Anterior cingulate cortex (tissue), 58 donors: ENCODE results near the gene KLHDC8A.
"Not testable (repeated sequence)": the region's sequence is repeated elsewhere in the genome, so short reads cannot be mapped to it uniquely, and the experiment has no call there.

Source experiments
- DNase-seq, 58 donors: peaks; one replicate each; lab custom pipeline; 2025; lab: John Stamatoyannopoulos, UW

Gene KLHDC8A

DNA sequence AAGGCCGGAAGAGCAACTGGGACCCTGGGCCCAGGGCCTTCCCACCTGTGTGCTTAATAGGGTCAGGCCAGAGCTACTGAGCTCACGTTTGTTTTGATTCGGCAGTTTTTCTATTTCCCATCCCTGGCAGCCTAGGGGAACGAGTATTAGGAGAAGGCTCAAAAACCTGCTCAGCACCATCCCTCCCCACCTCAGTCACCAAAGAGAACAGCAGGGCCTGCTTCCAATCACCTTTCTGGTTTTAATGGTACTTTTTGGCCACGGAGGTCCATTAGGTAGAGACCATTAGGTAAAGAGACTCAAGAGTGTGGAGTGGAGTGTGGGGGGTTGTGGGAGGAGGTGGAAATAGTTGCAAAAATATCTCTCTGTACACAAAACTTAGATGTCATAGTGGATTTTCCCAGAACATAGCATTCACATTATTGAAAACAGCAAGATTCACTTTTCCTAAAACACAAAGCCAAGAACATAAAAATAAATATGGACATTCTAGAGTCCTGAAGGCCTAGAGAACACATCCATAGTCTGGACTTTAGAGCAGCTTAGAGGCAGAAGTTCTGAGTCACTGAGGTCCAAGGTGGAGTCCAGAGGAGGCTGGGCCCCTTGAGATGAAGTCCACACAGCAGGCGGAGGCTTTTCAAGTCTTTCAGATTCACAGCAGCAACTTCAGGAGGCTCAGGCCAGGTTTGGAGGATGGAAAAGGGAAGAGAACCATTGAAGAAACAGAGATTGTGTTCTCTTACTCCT lies 54.7 kb downstream of the KLHDC8A start:
- DNase-seq = no peak

DNA sequence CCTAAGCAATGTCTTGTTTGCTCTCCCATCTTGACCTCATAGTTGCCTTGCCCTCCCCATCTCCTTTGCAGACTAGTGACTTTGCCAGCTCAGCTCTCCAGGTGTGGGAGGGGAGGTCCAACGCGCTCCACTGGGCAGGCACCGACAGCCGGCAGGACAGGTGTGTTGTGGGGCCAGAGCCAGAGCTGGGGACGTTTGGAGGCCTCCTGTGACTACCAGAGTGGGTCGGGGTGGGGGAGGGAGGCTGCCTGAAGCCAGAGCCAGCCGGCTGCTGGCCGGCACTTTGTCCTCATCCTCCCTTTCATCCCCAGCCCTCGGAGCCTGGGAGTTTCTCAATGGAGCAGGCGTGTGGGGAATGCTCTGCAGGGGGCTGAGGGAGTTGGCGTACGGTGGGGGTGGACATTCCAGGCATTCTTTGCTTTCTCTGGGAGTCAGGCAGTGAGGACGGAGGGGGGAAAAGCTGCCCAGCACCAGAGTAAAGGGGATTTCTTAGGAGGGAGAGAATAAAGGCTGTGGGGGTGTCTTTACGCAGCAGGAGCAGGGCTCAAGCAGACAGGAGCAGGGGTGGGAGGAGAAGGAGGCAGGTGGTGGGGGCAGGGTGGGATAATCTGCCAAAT lies 55.4 kb downstream of the KLHDC8A start:
- DNase-seq = peak in 6 of 58 donors; percentile 12 to 60 (median 22)

DNA sequence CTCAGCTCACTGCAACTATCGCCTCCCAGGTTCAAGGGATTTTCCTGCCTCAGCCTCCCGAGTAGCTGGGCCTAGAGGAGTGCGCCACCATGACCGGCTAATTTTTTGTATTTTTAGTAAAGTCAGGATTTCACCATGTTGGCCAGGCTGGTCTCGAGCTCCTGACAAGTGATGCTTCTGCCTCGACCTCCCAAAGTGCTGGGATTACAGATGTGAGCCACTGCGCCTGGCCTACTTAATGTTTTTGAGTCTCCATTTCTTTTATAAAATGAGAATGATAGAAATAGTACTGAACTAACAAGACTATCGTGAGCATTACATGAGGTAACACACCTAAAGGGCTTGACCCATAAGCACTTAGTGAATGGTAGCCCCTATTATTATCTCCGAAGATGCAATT lies 56.6 kb downstream of the KLHDC8A start:
- DNase-seq = no peak

DNA sequence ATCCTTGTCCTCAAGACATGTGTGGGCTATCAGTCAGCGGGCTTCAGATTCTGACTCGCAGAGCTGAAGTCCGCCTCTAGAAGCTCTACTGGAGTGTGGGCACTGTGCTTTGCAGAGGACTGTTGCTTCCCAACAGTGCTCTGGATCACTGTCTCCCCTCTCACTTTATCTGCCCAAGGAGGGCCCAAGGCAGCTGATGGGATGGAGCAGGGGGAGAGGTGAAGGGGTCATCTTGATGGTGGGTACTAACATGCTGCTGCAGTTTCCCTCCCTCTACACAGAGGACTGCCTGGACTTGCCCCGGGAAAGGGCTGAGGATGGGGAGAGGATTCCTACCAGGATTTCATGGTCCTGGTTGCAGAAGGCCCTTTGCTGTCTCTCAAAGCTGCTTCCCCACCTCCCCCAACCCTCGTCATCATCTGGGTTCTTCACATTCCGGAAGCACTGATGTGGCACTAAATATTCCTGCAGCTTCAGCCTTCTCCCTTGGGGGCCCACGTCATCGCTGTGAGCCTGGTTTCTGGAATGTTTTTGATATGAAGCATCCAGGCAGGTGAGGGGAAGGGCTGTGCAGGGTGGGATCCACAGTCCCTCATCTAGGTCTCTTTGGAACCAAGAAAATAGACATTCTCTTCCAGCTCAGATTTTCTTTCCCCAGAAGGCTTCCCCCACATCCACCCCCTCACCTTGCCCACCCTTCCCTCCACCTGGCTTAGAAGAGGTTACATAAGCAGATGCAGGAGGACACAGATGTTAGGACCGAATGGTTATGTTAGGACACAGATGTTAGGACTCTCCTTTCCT lies 58.3 kb downstream of the KLHDC8A start:
- peak in 1 of 58 donors; percentile 26 for DNase-seq

DNA sequence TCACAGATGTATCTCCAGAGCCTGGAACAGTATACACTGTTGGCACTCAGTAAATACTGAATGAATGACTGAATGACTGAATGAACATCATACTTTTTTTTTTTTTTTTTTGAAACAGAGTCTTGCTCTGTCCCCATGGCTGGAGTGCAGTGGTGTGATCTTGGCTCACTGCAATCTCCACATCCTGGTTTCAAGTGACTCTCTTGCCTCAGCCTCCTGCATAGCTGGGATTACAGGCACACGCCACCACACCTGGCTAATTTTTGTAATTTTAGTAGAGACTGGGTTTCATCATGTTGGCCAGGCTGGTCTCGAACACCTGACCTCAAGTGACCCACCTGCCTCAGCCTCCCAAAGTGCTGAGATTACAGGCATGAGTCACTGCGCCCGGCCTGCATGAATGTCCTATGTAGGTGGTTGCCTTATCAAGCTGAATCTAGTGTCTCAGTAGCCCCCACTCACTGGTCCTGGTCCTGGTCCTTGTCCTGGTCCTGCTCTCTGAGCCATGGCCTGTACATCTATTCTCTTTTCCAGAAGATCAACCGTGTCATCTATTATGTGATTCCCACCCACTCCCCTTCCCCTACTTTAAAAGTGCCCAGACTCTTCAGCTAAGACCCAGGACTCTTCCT lies 59.1 kb downstream of the KLHDC8A start:
- not testable (repeated sequence) for DNase-seq

DNA sequence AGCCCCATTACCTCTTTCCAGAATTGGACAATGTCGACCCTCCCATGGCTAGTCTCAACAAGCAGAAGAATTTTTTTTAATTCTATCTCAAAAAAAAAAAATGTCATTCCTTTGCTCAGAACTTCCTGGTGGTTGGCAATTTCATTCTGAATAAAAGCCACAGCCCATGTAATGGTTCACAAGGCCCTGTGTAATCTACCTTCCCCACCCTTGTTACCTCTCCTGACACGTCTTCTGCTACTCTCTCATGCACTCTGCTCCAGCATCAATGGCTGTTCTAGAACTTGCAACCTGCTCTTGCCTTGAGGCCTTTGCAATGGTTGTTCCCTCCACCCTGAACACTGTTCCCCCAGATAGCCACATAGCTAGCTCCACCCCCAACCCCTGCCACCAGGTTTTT lies 60.6 kb downstream of the KLHDC8A start:
- no peak for DNase-seq

GRCh38 chr1:205294934-205295333 lies 61.8 kb downstream of the KLHDC8A start:
- no peak for DNase-seq

- no peak for DNase-seq
Observed at GRCh38 chr1:205294175-205294917, 62.4 kb downstream of the KLHDC8A start.

- no peak for DNase-seq
Observed at GRCh38 chr1:205293350-205294074, 63.2 kb downstream of the KLHDC8A start.

- DNase-seq = no peak
Observed at GRCh38 chr1:205291596-205291995, 65.1 kb downstream of the KLHDC8A start.

DNA sequence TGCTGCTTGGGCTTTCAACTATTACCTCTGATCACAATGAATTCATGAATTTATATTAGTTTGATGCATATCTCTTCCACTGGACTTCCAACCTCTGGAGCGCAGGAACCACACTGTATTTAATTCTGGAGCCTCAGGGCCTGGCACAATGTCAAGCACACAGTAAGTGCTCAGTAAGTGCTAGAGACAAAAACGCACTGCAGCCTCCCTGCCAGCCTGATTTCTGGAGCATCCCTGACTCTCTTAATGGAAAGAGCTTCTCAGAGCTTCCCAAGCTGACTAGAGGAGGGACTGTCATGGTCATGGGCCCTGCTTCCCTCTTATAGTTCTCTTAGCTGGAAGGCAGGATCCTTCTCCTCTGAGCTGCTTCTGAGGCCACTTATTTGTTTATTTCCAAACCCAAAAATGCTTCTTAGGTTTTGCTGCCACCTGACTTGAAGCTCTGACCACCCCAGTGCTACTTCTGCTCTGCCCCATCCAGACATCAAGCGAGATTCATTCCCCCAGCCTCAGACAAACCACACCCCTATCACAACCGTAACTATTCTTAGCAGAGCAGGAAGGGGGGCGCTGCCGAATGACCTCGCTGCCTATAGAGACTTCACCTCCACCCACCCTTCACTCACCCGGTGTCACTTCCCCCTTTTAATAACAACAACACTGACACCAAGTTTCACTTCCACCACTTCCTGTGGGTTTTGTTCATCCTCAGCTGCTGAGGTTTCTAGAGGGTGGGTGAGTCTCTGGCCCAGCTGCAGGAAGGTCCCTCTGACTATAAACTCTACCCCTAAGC lies 68.8 kb downstream of the KLHDC8A start:
- peak in 27 of 58 donors; percentile 14 to 67 (median 24) for DNase-seq

- DNase-seq = no peak
Observed at GRCh38 chr1:205287076-205287475, 69.6 kb downstream of the KLHDC8A start.

- no peak for DNase-seq
Observed at GRCh38 chr1:205286335-205286950, 70.3 kb downstream of the KLHDC8A start.
